Measurements from ENCODE around the gene GLTPD2. TPM values are rescaled to one million over a fixed set of nuclear protein-coding genes. Genes with fewer than 3 reads are reported as not detected.

Gene GLTPD2
- total and polyA plus RNA-seq, 5 donors: not detected

GRCh38 chr17:4771519-4772234 lies 17.1 kb upstream of the GLTPD2 start, which contains the start of gene TM4SF5:
Gene TM4SF5, plus strand, starts transcription at chr17:4771886. Its CDS starts 37 bp downstream, at chr17:4771923.
- H3K27ac ChIP-seq (ENCODE audit: low read length): no peak within 1 kb of the TSS
- DNase-seq: no peak
- no peak within 1 kb of the TSS for H3K4me3 ChIP-seq (ENCODE audit: low read length)
- 57% methylated on average over 13 of the region's 13 CpGs for WGBS
- peak in 1 of 2 donors; percentile 45 for ATAC-seq
- intact Hi-C loops (cut with DNase I): no loop called here
- H3K9me3 ChIP-seq (ENCODE audit: control insufficient read depth, low read length): no peaks in the 10 kb centered on the region
- H3K27me3 ChIP-seq (ENCODE audit: control insufficient read depth, insufficient read depth): no peaks in the 10 kb centered on the region
- H3K4me1 ChIP-seq (ENCODE audit: control insufficient read depth, insufficient read depth, low read length): no peaks in the 10 kb centered on the region

DNA sequence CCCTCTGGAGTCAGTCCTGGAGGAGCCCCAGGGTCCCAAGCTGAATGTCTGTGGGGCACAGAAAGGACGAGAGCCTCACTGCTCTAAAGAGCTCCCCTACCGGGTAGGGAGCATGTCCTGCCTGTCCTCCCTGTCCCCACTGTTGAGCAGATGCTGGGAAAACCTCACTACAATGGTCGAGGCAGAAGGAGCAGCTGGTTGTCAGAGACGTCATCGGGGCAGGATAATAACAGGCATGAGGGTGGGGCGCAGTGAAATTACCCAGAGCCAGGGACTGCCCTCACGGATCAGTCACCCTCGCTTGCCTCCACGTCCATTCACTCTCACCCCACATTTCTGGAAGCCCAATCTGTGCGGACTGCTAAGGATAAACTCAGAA lies 16.5 kb upstream of the GLTPD2 start:
- Histone ChIP-seq H3K4me3 (ENCODE audit: low read length) (no peak overlapping the region), H3K27me3 (ENCODE audit: control insufficient read depth, insufficient read depth) (no peaks in the 10 kb centered on the region), H3K4me1 (ENCODE audit: control insufficient read depth, insufficient read depth, low read length) (no peaks in the 10 kb centered on the region), H3K9me3 (ENCODE audit: control insufficient read depth, low read length) (no peaks in the 10 kb centered on the region), H3K27ac (ENCODE audit: low read length) (no peak overlapping the region)
- ATAC-seq: no peak
- DNase-seq: no peak
- intact Hi-C loops (cut with DNase I): no loop called here
- 69% methylated on average over 10 of the region's 10 CpGs for WGBS

DNA sequence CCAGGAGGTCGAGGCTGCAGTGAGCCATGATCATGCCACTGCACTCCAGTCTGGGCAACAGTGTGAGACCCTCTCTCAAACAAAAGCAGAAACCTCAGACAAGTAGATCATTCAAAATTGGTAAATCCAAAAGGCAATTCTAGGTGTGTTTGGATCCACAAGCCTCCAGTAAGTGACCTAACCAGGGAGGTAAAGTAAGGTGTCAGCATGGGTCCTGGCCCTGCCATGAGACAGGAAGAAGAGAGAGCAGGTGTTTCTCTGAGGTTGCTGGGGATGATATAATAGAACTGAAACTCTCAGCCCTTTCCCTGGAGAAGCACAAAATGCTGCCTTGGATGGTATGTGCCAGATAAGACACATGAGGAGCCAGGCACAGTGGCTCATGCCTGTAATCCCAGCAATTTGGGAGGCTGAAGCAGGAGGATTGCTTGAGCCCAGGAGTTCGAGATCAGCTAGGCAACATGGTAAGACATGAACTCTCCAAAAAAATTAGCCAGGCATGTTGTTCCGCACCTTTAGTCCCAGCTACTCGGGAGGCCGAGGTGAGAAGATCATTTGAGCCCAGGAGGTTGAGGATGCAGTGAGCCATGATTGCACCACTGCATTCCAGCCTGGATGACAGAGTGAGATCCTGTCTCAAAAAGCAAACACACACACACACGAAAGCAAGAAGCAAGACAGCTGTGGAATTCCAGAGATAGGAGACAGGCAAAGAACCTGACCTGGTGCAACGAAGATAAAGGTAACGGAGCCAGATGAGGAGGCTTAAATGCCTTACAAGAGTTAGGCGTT lies 10.6 kb upstream of the GLTPD2 start:
- Histone ChIP-seq H3K9me3 (ENCODE audit: control insufficient read depth, low read length) (no peaks in the 10 kb centered on the region), H3K27me3 (ENCODE audit: control insufficient read depth, insufficient read depth) (no peaks in the 10 kb centered on the region), H3K27ac (ENCODE audit: low read length) (no peak overlapping the region), H3K4me3 (ENCODE audit: low read length) (no peak overlapping the region), H3K4me1 (ENCODE audit: control insufficient read depth, insufficient read depth, low read length) (no peaks in the 10 kb centered on the region)
- 59% methylated on average over 9 of the region's 9 CpGs for WGBS
- no peak for ATAC-seq
- intact Hi-C loops (cut with DNase I): no loop called here
- no peak for DNase-seq

DNA sequence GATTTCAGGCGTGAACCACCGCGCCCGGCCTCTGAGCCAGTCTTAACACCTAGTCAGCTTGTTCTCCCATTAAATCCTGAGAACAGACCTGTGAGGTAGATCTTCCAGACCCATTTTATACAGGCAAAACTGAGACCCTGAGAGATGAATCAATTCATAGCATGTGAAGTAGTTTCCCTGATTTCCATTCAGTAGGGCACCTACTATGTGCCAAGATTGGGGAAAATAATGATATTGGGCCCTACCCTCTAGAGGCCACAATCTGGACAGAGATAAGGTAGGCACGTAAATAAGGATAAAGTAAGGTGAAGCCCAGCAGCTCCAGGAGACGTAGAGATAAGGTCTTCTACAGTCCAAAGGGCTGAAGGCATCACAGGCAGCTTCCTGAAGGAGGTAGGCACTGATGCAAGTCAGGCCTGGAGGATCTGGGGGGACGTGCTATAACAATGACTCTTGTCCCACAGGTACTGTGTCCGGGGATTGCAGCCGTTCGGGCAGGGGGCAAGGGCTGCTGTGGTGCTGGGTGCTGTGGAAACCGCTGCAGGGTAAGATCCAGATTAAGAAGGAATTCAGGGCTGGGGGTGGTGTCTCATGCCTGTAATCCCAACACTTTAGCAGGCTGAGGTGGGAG lies 8.3 kb upstream of the GLTPD2 start:
- H3K27ac ChIP-seq (ENCODE audit: low read length): no peak overlapping the region
- no peak for ATAC-seq
- H3K4me3 ChIP-seq (ENCODE audit: low read length): no peak overlapping the region
- WGBS: 69% methylated on average over 11 of the region's 11 CpGs
- intact Hi-C loops (cut with DNase I): no loop called here
- no peaks in the 10 kb centered on the region for H3K4me1 ChIP-seq (ENCODE audit: control insufficient read depth, insufficient read depth, low read length)
- H3K27me3 ChIP-seq (ENCODE audit: control insufficient read depth, insufficient read depth): no peaks in the 10 kb centered on the region
- DNase-seq: no peak
- no peaks in the 10 kb centered on the region for H3K9me3 ChIP-seq (ENCODE audit: control insufficient read depth, low read length)

GRCh38 chr17:4782652-4783051 lies 6.1 kb upstream of the GLTPD2 start:
- H3K27ac ChIP-seq (ENCODE audit: low read length): no peak overlapping the region
- DNase-seq (peak in 2 of 3 donors; percentile 64 to 69), ATAC-seq (no peak)
- 26% methylated on average over 28 of the region's 28 CpGs for WGBS
- no peak overlapping the region for H3K4me3 ChIP-seq (ENCODE audit: low read length)
- intact Hi-C loops (cut with DNase I): no loop called here
- no peaks in the 10 kb centered on the region for H3K9me3 ChIP-seq (ENCODE audit: control insufficient read depth, low read length)
- H3K27me3 ChIP-seq (ENCODE audit: control insufficient read depth, insufficient read depth): no peaks in the 10 kb centered on the region
- H3K4me1 ChIP-seq (ENCODE audit: control insufficient read depth, insufficient read depth, low read length): no peaks in the 10 kb centered on the region

DNA sequence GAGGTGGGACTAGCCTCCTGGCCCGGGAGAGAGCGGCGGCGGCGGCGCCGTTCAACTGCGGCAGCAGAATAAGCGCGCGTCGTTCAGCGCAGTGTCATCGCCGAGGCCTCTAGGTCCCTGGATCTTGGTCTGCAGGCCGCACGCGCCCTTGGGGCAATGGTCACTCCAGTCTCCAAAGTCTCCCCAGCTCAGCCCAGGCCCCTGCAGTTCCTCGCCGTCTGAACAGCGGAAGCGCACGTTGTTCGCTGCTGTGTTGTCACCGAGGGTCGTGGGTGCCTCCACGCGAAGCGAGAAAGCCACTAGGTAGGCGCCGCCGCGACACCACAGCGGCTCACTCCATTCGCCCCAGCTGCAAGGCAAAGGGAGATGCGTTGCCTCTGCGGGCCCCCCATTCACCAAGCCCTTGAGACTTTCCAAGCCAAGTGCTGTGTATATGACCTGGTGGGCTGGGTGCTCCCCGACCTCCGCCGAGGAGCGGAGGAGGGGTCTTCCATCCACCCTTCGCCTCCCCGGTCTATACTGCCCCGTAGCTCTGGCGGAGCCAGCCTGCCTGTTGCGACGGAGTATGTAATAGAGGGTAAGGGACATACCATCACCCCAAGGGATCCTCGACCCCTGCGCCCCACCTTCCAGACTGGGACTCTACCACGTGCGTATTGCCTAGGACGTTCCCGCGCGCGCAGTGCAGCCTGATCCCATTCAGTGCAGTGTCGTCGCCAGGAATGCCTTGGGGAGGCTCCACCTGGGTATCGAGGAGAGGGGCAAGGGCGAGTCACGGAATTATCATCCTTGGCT lies 3.3 kb upstream of the GLTPD2 start:
- H3K9me3 ChIP-seq (ENCODE audit: control insufficient read depth, low read length): no peaks in the 10 kb centered on the region
- DNase-seq: peak in 1 of 3 donors; percentile 61
- H3K27ac ChIP-seq (ENCODE audit: low read length): no peak overlapping the region
- intact Hi-C loops (cut with DNase I): loop anchor here in 2 of 4 donors (5.0 kb wide), 1 partner anchor 102 kb away; no protein-coding TSS in a partner anchor
- 11% methylated on average over 61 of the region's 61 CpGs for WGBS
- no peak for ATAC-seq
- H3K27me3 ChIP-seq (ENCODE audit: control insufficient read depth, insufficient read depth): no peaks in the 10 kb centered on the region
- no peaks in the 10 kb centered on the region for H3K4me1 ChIP-seq (ENCODE audit: control insufficient read depth, insufficient read depth, low read length)
- peak overlapping the region; percentile 13 for H3K4me3 ChIP-seq (ENCODE audit: low read length)

DNA sequence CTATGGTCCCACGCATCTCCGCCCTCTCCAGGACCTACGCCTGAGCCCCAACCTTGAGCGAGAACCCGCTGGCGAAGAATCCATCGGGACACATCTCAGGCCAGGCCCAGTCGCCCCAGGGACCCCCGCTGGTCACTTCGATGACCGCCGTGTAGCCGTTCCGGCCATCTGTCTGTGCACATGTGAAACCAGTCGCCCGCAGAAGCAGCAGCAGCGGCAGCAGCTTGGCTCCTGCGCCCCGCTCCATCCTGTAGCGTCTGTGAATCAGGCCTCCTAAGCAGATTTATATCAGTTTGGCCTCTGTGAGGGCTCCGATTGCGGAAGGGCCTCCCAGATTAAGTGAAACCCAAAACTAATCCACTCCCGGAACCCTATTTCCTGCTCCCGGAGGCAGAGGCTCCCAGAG lies 2.7 kb upstream of the GLTPD2 start, which contains the start of gene VMO1:
TSS of gene VMO1 (minus strand) at position 259 of the 406 bp plus-strand sequence. CDS start at position 247, 12 bp downstream.
- intact Hi-C loops (cut with DNase I): loop anchor here in 2 of 4 donors (5.0 kb wide), 1 partner anchor 101 kb away; no protein-coding TSS in a partner anchor
- WGBS: 3% methylated on average over 24 of the region's 24 CpGs
- Histone ChIP-seq H3K4me3 (ENCODE audit: low read length) (peak within 1 kb of the TSS; percentile 13), H3K27me3 (ENCODE audit: control insufficient read depth, insufficient read depth) (no peaks in the 10 kb centered on the region), H3K4me1 (ENCODE audit: control insufficient read depth, insufficient read depth, low read length) (no peaks in the 10 kb centered on the region), H3K27ac (ENCODE audit: low read length) (no peak within 1 kb of the TSS), H3K9me3 (ENCODE audit: control insufficient read depth, low read length) (no peaks in the 10 kb centered on the region)
- ATAC-seq (peak in 1 of 2 donors; percentile 9), DNase-seq (peak in 2 of 3 donors; percentile 71 to 76)

DNA sequence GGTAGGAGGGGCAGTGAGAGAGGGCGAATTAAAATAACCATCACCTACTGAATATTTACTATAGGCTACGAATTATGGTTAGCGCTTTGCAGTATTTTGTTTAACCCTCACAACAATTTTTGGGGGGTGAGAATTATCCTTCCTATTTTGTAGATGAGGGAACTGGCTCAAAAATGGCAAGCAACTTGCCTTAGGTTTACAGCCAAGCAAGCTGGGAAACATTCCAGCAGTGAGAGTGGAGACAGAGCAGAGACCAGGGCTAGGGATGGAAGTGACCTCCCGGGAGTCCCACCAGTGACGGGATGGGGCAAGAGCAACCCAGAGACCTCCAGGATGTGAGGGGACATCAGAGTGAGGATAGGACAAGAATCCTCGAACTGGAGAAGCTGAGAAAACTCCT lies 2.2 kb upstream of the GLTPD2 start:
- ATAC-seq (no peak), DNase-seq (peak in 1 of 3 donors; percentile 39)
- Histone ChIP-seq H3K27ac (ENCODE audit: low read length) (no peak overlapping the region), H3K9me3 (ENCODE audit: control insufficient read depth, low read length) (no peaks in the 10 kb centered on the region), H3K4me1 (ENCODE audit: control insufficient read depth, insufficient read depth, low read length) (no peaks in the 10 kb centered on the region), H3K27me3 (ENCODE audit: control insufficient read depth, insufficient read depth) (no peaks in the 10 kb centered on the region), H3K4me3 (ENCODE audit: low read length) (peak overlapping the region; percentile 11)
- intact Hi-C loops (cut with DNase I): loop anchor here in 2 of 4 donors (5.0 kb wide), 1 partner anchor 101 kb away; no protein-coding TSS in a partner anchor
- WGBS: 8% methylated on average over 6 of the region's 6 CpGs

DNA sequence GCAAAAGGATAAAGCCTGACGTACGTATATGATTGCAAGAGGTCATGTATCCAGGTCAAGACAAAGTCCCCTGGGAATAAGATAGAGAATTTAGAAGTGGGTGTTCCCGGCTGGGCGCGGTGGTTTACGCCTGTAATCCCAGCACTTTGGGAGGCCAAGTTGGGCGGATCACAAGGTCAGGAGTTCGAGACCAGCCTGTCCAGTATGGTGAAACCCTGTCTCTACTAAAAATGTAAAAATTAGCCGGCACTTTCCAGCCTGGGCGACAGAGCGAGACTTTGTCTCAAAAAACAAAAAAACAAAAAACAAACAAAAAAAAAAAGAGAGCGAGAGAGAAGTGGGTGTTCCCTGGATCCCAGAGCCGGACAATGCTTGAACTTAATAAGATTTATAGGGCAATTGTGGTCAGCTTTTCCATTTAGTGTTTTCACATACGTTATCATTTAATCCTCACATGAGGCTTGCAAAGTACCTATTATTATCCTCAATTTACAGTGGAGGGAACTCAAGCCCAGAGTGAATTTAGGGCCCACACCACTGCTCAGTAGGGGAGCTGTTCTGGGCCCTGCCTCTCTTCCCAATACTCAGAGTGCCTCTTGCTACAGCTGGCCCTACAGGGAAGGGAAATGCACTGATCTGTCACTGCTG lies 481 bp upstream of the GLTPD2 start:
- no peaks in the 10 kb centered on the region for H3K4me1 ChIP-seq (ENCODE audit: control insufficient read depth, insufficient read depth, low read length)
- no peak overlapping the region for H3K4me3 ChIP-seq (ENCODE audit: low read length)
- DNase-seq (peak in 1 of 3 donors; percentile 44), ATAC-seq (no peak)
- intact Hi-C loops (cut with DNase I): loop anchor here in 3 of 4 donors (2.0 to 5.0 kb wide), 2 partner anchors 99 to 103 kb away; no protein-coding TSS in a partner anchor
- no peaks in the 10 kb centered on the region for H3K9me3 ChIP-seq (ENCODE audit: control insufficient read depth, low read length)
- WGBS: 81% methylated on average over 14 of the region's 14 CpGs
- no peaks in the 10 kb centered on the region for H3K27me3 ChIP-seq (ENCODE audit: control insufficient read depth, insufficient read depth)
- H3K27ac ChIP-seq (ENCODE audit: low read length): no peak overlapping the region

- H3K4me1 ChIP-seq (ENCODE audit: control insufficient read depth, insufficient read depth, low read length): no peaks in the 10 kb centered on the region
- no peak for ATAC-seq
- under 1% methylated on average over 25 of the region's 25 CpGs for WGBS
These were observed 862 bp downstream of the GLTPD2 start for GRCh38 chr17:4789701-4789950.

More at GRCh38 chr17:4789701-4789950, 862 bp downstream of the GLTPD2 start:
- H3K9me3 ChIP-seq (ENCODE audit: control insufficient read depth, low read length): no peaks in the 10 kb centered on the region
- H3K27ac ChIP-seq (ENCODE audit: low read length): peak overlapping the region; percentile 85
- intact Hi-C loops (cut with DNase I): loop anchor here in 3 of 4 donors (2.0 to 5.0 kb wide), 2 partner anchors 98 to 101 kb away; no protein-coding TSS in a partner anchor
- DNase-seq: no peak
- peak overlapping the region; percentile 59 for H3K4me3 ChIP-seq (ENCODE audit: low read length)
- no peaks in the 10 kb centered on the region for H3K27me3 ChIP-seq (ENCODE audit: control insufficient read depth, insufficient read depth)

Data from right cardiac atrium (tissue), 5 donors.